Keratinocyte (primary cell): ENCODE data around the gene CCDC3. TPM values are rescaled to one million over a fixed set of nuclear protein-coding genes. Genes with fewer than 3 reads are reported as not detected.

ENCODE experiments used
- DNase-seq: peaks from one replicate; pipeline ENCODE4 v3.0.0-alpha.2; 2011; ENCODE audit warnings: low read depth, missing footprints, low spot score
- FAIRE-seq: peaks from 2 replicates; lab custom pipeline; 2011; peaks lifted over from hg19 to GRCh38; lab: Jason Lieb, UNC
- H2AFZ ChIP-seq: 2 replicates; pipeline ENCODE4 v1.6.0; 2012; ENCODE audit warnings: low read length, control low read depth, inconsistent platforms; ENCODE audit not compliant: control insufficient read depth
- H3K27ac ChIP-seq: 2 replicates; pipeline ENCODE4 v1.5.1; 2011; ENCODE audit warnings: low read length; ENCODE audit not compliant: control insufficient read depth, insufficient read depth
- H3K27me3 ChIP-seq: 3 replicates; pipeline ENCODE4 v1.6.0; 2011; ENCODE audit warnings: low read length; ENCODE audit not compliant: control insufficient read depth, insufficient read depth; ENCODE audit errors: extremely low read depth
- H3K36me3 ChIP-seq, 2 experiments: 2 replicates in 1 of 2; 3 replicates in 1 of 2; pipeline ENCODE4 v1.5.1; 2011; ENCODE audit warnings: low read length in 2 of 2, mild to moderate bottlenecking in 1 of 2; ENCODE audit not compliant: control insufficient read depth in 2 of 2, insufficient read depth in 2 of 2; ENCODE audit errors: extremely low read depth in 1 of 2
- H3K4me1 ChIP-seq: 3 replicates; pipeline ENCODE4 v1.5.1; 2011; ENCODE audit warnings: low read length; ENCODE audit not compliant: control insufficient read depth, insufficient read depth; ENCODE audit errors: extremely low read depth
- H3K4me2 ChIP-seq: 3 replicates; pipeline ENCODE4 v1.6.0; 2011; ENCODE audit warnings: low read depth, low read length; ENCODE audit not compliant: control insufficient read depth, insufficient read depth; ENCODE audit errors: extremely low read depth
- H3K4me3 ChIP-seq, 3 experiments: fragments of 200-600 bp in 1 of 3; sonication (generic) in 1 of 3; 2 replicates in 2 of 3; 3 replicates in 1 of 3; pipeline ENCODE4 v1.5.1; 2011 to 2016; ENCODE audit warnings: low read length in 3 of 3, mild to moderate bottlenecking in 3 of 3, control low read depth in 2 of 3, inconsistent platforms in 1 of 3, low read depth in 1 of 3, mixed read lengths in 1 of 3, mixed run types in 1 of 3, moderate library complexity in 1 of 3; ENCODE audit not compliant: control insufficient read depth in 2 of 3, insufficient read depth in 2 of 3; ENCODE audit errors: extremely low read depth in 1 of 3
- H3K79me2 ChIP-seq: 2 replicates; pipeline ENCODE4 v1.6.0; 2012; ENCODE audit warnings: low read length; ENCODE audit not compliant: control insufficient read depth, insufficient read depth
- H3K9ac ChIP-seq: 3 replicates; pipeline ENCODE4 v1.6.0; 2011; ENCODE audit warnings: low read length; ENCODE audit not compliant: control insufficient read depth, insufficient read depth; ENCODE audit errors: extremely low read depth
- H3K9me1 ChIP-seq: 3 replicates; pipeline ENCODE4 v1.6.0; 2011; ENCODE audit warnings: low read length; ENCODE audit not compliant: control insufficient read depth, insufficient read depth; ENCODE audit errors: extremely low read depth
- H3K9me3 ChIP-seq: 2 replicates; pipeline ENCODE4 v1.5.1; 2012; ENCODE audit warnings: low read depth, low read length; ENCODE audit not compliant: control insufficient read depth
- H4K20me1 ChIP-seq: 3 replicates; pipeline ENCODE4 v1.6.0; 2011; ENCODE audit warnings: low read length; ENCODE audit not compliant: control insufficient read depth, insufficient read depth; ENCODE audit errors: extremely low read depth
- EZH2 ChIP-seq: IDR thresholded peaks from one replicate; pipeline ENCODE4 v1.6.1; 2012; ENCODE audit warnings: inconsistent platforms, mild to moderate bottlenecking, low read length, moderate library complexity
- dilution Hi-C: fragments of 300-500 bp; cut with MboI; formaldehyde crosslinking; loops from one replicate; pipeline ENCODE4 v1.7.0; 2020; ENCODE audit warnings: low sequenced_read_pairs; ENCODE audit not compliant: extremely low pct_ligation_motif_present
- polyA plus RNA-seq, 5 experiments: library from polyadenylated mRNA; depleted of rRNA in 3 of 5; stranded (reverse) in 3 of 5; stranded (forward) in 1 of 5; unstranded in 1 of 5; fragments of >200 nt; gene quantifications; 1 replicate in 1 of 5; 2 replicates in 3 of 5; 3 replicates in 1 of 5; pipeline versions ENCODE4 v1.2.1 to v1.2.3, GENCODE V29; 2011 to 2012; ENCODE audit warnings: missing spikeins in 2 of 5, low read depth in 1 of 5, low replicate concordance in 1 of 5
- TF ChIP-seq, protein P1 (sequence below), 3 experiments: IDR thresholded peaks in 1 of 3; conservative IDR thresholded peaks in 1 of 3; optimal IDR thresholded peaks in 1 of 3; 2 replicates in 2 of 3; 3 replicates in 1 of 3; pipeline versions ENCODE3 to v1.5.1; 2011; ENCODE audit warnings: low read length in 3 of 3, mild to moderate bottlenecking in 3 of 3, moderate library complexity in 2 of 3, control low read depth in 1 of 3, inconsistent platforms in 1 of 3; ENCODE audit not compliant: insufficient read depth in 2 of 3; ENCODE audit errors: extremely low read depth in 1 of 3

CCDC3 gene
- polyA plus RNA-seq, 1 donor (not counting 4 experiments of a cell fraction or from before 2014, with no cell fraction given): 0.39 TPM

DNA sequence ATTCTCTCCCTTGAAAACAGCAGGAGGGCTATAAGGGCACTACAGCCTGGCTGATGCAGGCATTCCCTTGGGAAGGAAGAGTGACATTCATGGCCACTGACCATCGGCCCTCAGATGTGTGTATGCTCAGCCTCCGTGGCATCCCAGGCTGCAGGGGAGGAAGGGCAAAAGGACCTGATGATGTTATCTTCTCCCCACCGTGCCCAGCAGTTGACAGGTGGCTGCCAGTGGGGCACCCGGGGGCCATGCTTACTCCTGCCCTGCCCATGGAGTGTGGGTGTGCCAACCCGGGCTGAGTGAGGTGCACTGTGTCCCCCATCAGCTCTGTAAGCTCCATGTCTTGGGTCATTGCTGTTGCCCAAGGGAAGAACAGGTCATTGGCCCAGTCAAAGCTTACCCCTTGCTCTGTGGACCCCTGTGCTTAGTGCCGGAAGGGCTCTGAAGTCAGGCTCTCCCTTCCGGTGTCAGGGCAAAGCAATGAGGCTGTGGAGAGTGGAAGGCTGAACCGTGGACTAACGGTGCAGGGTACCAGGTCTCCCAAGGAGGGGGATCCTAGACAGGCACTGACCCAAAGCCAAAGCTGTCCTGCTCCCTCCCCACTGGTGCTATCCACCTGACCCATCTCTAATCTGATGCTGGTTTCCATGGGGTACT lies 92.2 kb downstream of the CCDC3 start:
- Histone ChIP-seq H3K4me3 (no peak overlapping the region), H3K9ac (no peak overlapping the region), H3K27ac (no peak overlapping the region), H4K20me1 (no peaks in the 10 kb centered on the region), H2AFZ (no peak overlapping the region), H3K79me2 (no peaks in the 10 kb centered on the region), H3K9me1 (no peaks in the 10 kb centered on the region), H3K36me3 (no peaks in the 10 kb centered on the region), H3K27me3 (no peaks in the 10 kb centered on the region), H3K4me1 (peaks cover 4% of the 10 kb centered on the region), H3K4me2 (no peak overlapping the region), H3K9me3 (no peaks in the 10 kb centered on the region)
- dilution Hi-C loops: no loop called here
- FAIRE-seq (no peak), DNase-seq (no peak)
- TF ChIP-seq EZH2: no peak
- TF ChIP-seq, protein P1, sequence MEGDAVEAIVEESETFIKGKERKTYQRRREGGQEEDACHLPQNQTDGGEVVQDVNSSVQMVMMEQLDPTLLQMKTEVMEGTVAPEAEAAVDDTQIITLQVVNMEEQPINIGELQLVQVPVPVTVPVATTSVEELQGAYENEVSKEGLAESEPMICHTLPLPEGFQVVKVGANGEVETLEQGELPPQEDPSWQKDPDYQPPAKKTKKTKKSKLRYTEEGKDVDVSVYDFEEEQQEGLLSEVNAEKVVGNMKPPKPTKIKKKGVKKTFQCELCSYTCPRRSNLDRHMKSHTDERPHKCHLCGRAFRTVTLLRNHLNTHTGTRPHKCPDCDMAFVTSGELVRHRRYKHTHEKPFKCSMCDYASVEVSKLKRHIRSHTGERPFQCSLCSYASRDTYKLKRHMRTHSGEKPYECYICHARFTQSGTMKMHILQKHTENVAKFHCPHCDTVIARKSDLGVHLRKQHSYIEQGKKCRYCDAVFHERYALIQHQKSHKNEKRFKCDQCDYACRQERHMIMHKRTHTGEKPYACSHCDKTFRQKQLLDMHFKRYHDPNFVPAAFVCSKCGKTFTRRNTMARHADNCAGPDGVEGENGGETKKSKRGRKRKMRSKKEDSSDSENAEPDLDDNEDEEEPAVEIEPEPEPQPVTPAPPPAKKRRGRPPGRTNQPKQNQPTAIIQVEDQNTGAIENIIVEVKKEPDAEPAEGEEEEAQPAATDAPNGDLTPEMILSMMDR (optimal IDR thresholded peaks at IDR 0.05 in 1 of 3, IDR thresholded peaks at IDR 0.05 in 1 of 3, conservative IDR thresholded peaks at IDR 0.05 in 1 of 3; ENCODE audit: extremely low read depth in 1 of 3, insufficient read depth in 2 of 3, low read length in 3 of 3): no peak

DNA sequence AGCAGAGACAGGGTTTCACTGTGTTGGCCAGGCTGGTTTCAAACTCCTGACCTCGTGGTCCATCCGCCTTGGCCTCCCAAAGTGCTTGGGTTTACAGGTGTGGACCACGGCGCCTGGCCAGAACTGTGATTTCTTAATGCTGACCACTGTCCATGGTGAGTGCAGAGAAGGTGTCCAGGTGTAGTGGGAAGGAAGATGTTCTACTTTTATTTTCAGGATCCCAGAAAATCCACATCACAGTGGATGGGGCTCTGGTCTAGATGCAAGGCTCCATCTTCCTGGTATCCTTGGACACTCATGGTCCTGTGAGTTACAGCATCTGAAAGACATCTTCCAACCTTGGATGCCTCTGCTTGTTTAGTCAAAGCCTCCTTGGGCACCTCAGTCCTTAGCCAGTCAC lies 92.7 kb downstream of the CCDC3 start:
- no peak overlapping the region for H2AFZ ChIP-seq
- no peak overlapping the region for H3K4me3 ChIP-seq
- peaks cover 4% of the 10 kb centered on the region for H3K4me1 ChIP-seq
- no peaks in the 10 kb centered on the region for H3K36me3 ChIP-seq
- no peak overlapping the region for H3K4me2 ChIP-seq
- TF ChIP-seq, protein P1 (optimal IDR thresholded peaks at IDR 0.05 in 1 of 3, IDR thresholded peaks at IDR 0.05 in 1 of 3, conservative IDR thresholded peaks at IDR 0.05 in 1 of 3; ENCODE audit: extremely low read depth in 1 of 3, insufficient read depth in 2 of 3, low read length in 3 of 3): no peak
- no peak for TF ChIP-seq EZH2
- no peaks in the 10 kb centered on the region for H3K9me3 ChIP-seq
- dilution Hi-C loops: no loop called here
- no peaks in the 10 kb centered on the region for H3K27me3 ChIP-seq
- no peaks in the 10 kb centered on the region for H4K20me1 ChIP-seq
- no peak for FAIRE-seq
- no peak overlapping the region for H3K27ac ChIP-seq
- H3K9ac ChIP-seq: no peak overlapping the region
- DNase-seq: no peak
- no peaks in the 10 kb centered on the region for H3K9me1 ChIP-seq
- no peaks in the 10 kb centered on the region for H3K79me2 ChIP-seq
